ENCODE measurements around the gene SACS.

SACS gene

GRCh38 chr13:23367907-23368306 is 65.6 kb downstream of the SACS start:
- POLR2A ChIA-PET = no interaction called here
- TF ChIP-seq CTCF (IDR thresholded peaks at IDR 0.05; ENCODE audit: insufficient read depth, low read length, missing control alignments) = no peak
- no peak for DNase-seq (ENCODE audit: low read depth, low spot score)
- CTCF ChIA-PET = no interaction called here
- H3K4me3 ChIP-seq (ENCODE audit: low read depth, low read length) = no peak overlapping the region

GRCh38 chr13:23365652-23366051 is 67.8 kb downstream of the SACS start:
- ChIA-PET CTCF (interaction anchor here (1.2 kb wide), 1 partner anchor 11 kb away, joined by 5 read pairs; no protein-coding TSS in a partner anchor), POLR2A (interaction anchor here (0.7 kb wide), 1 partner anchor 10 kb away, joined by 3 read pairs; no protein-coding TSS in a partner anchor)
- no peak overlapping the region for H3K4me3 ChIP-seq (ENCODE audit: low read depth, low read length)
- TF ChIP-seq CTCF (IDR thresholded peaks at IDR 0.05; ENCODE audit: insufficient read depth, low read length, missing control alignments) = no peak
- no peak for DNase-seq (ENCODE audit: low read depth, low spot score)

DNA sequence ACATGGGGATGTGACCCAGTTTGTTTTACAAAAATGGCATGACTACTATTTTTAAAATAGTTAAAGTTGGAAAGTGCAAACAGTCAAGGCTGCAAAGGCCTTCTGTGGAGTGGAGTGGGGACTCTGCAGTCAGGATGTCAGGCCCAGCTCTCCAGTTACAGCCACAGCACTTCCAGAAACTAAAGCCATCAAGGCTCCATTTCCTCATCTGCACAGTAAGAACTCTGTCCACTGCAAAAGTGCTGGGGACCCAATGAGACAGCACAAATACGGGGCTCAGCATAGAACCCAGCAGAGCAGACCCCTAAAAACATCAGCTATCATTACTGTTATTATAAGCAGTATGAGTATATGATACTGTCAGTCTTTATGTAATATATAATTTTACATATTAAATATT is 73.6 kb downstream of the SACS start:
- POLR2A ChIA-PET = interaction anchor here (0.8 kb wide), 1 partner anchor 1756 kb away, joined by 3 read pairs; the partner anchor contains the start of gene MICU2
- no peak for DNase-seq (ENCODE audit: low read depth, low spot score)
- CTCF ChIA-PET = interaction anchor here (0.8 kb wide), 1 partner anchor 13 kb away, joined by 3 read pairs; no protein-coding TSS in a partner anchor
- no peak overlapping the region for H3K4me3 ChIP-seq (ENCODE audit: low read depth, low read length)
- no peak for TF ChIP-seq CTCF (IDR thresholded peaks at IDR 0.05; ENCODE audit: insufficient read depth, low read length, missing control alignments)

- ChIA-PET CTCF (interaction anchor here (1.3 kb wide), 1 partner anchor 532 kb away, joined by 3 read pairs; the partner anchor contains the start of gene MIPEP), POLR2A (no interaction called here)
- no peak for DNase-seq (ENCODE audit: low read depth, low spot score)
- TF ChIP-seq CTCF (IDR thresholded peaks at IDR 0.05; ENCODE audit: insufficient read depth, low read length, missing control alignments) = no peak
- H3K4me3 ChIP-seq (ENCODE audit: low read depth, low read length) = no peak overlapping the region
These were observed 76.2 kb downstream of the SACS start for GRCh38 chr13:23357349-23357748.

DNA sequence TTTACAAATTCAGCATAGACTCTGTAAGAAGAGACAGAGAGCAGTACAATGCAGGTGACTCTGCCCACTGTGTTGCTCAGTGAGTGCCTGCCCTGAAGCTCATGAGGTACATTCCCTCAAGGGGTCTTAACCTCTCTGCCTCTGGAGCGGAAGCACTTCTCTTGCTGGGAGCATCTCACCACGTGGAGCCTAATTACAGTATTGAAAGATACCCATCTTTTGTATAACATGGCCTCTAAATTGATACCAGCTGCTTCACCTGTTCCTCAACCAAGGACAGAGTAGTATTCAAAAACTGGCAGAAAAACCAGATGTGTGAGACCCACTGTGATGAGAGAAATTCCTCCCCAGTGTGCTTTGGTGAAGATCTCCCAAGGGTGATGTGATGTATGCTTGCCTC is 77.1 kb downstream of the SACS start:
- no peak overlapping the region for H3K4me3 ChIP-seq (ENCODE audit: low read depth, low read length)
- DNase-seq (ENCODE audit: low read depth, low spot score) = no peak
- no peak for TF ChIP-seq CTCF (IDR thresholded peaks at IDR 0.05; ENCODE audit: insufficient read depth, low read length, missing control alignments)
- ChIA-PET CTCF (interaction anchor here (1.3 kb wide), 1 partner anchor 533 kb away, joined by 3 read pairs; the partner anchor contains the start of gene MIPEP), POLR2A (no interaction called here)

DNA sequence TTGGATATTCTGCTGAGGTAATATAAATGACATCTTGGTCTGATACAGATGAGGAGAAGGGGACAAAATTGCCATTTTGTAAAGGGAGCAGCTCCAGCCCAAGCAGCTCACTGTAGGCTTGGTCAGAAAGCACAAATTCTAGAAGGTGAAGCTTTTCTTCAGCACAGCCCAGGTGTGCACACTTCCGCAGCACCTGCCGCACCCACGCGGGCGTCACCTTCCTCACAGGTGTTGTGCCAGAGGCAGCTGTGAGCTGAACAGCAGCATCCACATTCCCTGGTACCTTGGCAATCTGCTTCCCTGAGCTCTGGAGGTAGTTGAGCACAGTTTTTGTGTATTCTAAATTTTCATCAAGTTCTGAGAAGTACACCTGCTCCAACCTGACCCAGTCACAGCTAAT is 79.0 kb downstream of the SACS start:
- no peak for TF ChIP-seq CTCF (IDR thresholded peaks at IDR 0.05; ENCODE audit: insufficient read depth, low read length, missing control alignments)
- ChIA-PET CTCF (interaction anchor here (0.7 to 2.2 kb wide), 3 partner anchors 11 to 699 kb away, joined by 3 to 5 read pairs (median 3); no protein-coding TSS in a partner anchor), POLR2A (interaction anchor here (0.9 to 1.0 kb wide), 2 partner anchors 11 to 33 kb away, joined by 3 read pairs; no protein-coding TSS in a partner anchor)
- no peak for DNase-seq (ENCODE audit: low read depth, low spot score)
- H3K4me3 ChIP-seq (ENCODE audit: low read depth, low read length) = no peak overlapping the region
